Measurements from ENCODE around the gene NYNRIN. TPM values are rescaled to one million over a fixed set of nuclear protein-coding genes. Genes with fewer than 3 reads are reported as not detected.
"Not testable (repeated sequence)": the region's sequence is repeated elsewhere in the genome, so short reads cannot be mapped to it uniquely, and the experiment has no call there.

The NYNRIN gene
- total RNA-seq, result under 1 TPM; 0.02 to 0.14 TPM

DNA sequence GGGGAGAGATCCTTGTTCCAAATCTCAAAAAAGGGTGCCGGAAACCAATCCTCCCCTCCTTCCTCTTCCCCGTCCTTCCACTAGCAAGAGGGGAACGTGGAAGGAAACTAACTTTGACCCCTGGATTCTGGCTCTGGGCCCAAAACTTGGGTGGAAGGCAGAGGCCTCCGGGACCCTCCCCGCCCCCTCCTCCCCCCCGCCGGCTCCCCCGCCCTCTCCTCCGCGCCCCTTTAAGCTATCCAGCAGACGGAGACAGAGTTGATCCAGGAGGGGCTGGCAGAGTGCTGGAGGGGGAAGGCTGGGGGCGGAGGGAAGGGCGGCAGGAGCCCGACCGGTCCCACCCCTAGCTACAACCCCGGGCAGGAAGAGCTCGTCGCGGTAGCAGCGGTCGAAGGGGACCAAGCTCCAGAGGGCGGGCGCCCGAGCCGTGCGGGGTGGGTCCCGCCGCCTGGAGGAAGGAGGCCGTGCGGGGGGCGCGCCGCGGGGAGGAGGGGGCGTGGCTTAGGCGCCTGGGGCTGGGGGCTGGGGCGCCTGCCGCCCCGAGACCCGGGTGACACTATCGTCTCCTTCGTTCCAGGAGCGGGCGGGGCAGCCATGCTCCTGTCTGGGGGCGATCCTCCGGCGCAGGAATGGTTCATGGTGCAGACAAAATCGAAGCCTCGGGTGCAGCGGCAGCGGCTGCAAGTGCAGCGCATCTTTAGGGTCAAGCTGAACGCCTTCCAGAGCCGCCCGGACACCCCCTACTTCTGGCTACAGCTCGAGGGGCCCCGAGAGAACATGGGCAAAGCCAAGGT, at the start of gene NYNRIN:
NYNRIN (plus strand) TSS at position 351 of the 794 bp plus-strand sequence; CDS start at position 595, 244 bp downstream.
- no peaks in the 10 kb centered on the region for H3K36me3 Mint-ChIP-seq
- peak; percentile 68 to 78 for ATAC-seq
- no peaks in the 10 kb centered on the region for H3K9me3 Mint-ChIP-seq
- peak within 1 kb of the TSS in 1 of 2 donors; percentile 44 for H3K27ac Mint-ChIP-seq
- DNase-seq (ENCODE audit: low spot score in 2 of 2), result peak in 1 of 2 donors; percentile 23

GRCh38 chr14:24349742-24350141, 49.1 kb upstream of the NYNRIN start:
- DNase-seq (ENCODE audit: low spot score in 2 of 2) (no peak), ATAC-seq (no peak)
- no peak overlapping the region for H3K27ac Mint-ChIP-seq
- no peaks in the 10 kb centered on the region for H3K9me3 Mint-ChIP-seq
- no peaks in the 10 kb centered on the region for H3K36me3 Mint-ChIP-seq

DNA sequence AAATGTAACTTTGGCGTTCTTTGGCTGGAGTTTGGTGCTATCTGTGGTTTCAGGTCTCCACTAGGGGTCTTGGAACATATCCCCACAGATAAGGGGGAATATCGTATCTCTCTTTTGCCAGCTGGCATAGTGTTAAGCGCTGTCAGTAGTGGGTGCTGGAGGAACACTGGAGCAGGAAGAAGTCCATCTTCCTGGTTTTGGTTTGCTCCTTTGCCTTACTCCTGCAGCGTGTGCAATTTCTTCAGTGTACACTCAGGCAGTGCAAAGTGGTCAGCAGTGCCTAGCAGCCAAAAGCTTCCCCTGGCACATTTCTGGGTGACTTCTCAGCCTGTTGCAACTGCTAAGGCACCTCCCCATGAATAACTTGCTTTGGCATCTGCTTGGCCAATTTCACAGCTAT, 47.3 kb upstream of the NYNRIN start:
- no peaks in the 10 kb centered on the region for H3K36me3 Mint-ChIP-seq
- DNase-seq (ENCODE audit: low spot score in 2 of 2) (no peak), ATAC-seq (no peak)
- H3K9me3 Mint-ChIP-seq, result no peaks in the 10 kb centered on the region
- H3K27ac Mint-ChIP-seq, result no peak overlapping the region

- no peaks in the 10 kb centered on the region for H3K9me3 Mint-ChIP-seq
- ATAC-seq, result peak; percentile 60 to 75
Observed at GRCh38 chr14:24353559-24354481, 45.0 kb upstream of the NYNRIN start.

DNA sequence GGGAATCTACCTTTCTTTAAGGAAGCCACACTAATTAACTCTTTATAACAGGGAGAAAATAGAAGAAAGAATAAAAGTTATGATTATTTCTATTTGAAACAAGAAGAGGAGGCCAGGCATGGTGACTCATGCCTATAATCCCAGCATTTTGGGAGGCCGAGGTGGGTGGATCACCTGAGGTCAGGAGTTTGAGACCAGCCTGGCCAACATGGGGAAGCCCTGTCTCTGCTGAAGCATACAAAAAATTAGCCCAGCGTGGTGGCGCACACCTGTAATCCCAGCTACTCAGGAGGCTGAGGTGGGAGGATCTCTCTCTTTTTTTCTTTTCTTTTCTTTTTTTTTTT, 44.3 kb upstream of the NYNRIN start:
- not testable (repeated sequence) for DNase-seq (ENCODE audit: low spot score in 2 of 2); ATAC-seq; H3K9me3 Mint-ChIP-seq; H3K27ac Mint-ChIP-seq; H3K36me3 Mint-ChIP-seq

More at GRCh38 chr14:24353559-24354481, 45.0 kb upstream of the NYNRIN start:
- H3K27ac Mint-ChIP-seq, result peak overlapping the region in 1 of 2 donors; percentile 22
- no peak for DNase-seq (ENCODE audit: low spot score in 2 of 2)
- no peaks in the 10 kb centered on the region for H3K36me3 Mint-ChIP-seq

- Mint-ChIP-seq H3K9me3 (no peaks in the 10 kb centered on the region), H3K27ac (no peak overlapping the region)
- no peak for DNase-seq (ENCODE audit: low spot score in 2 of 2)
Observed at GRCh38 chr14:24355009-24355408, 43.8 kb upstream of the NYNRIN start.

GRCh38 chr14:24356208-24356607, 42.6 kb upstream of the NYNRIN start:
- H3K27ac Mint-ChIP-seq, result peak overlapping the region in 1 of 2 donors; percentile 12

More at GRCh38 chr14:24355009-24355408, 43.8 kb upstream of the NYNRIN start:
- ATAC-seq, result no peak
- no peaks in the 10 kb centered on the region for H3K36me3 Mint-ChIP-seq

DNA sequence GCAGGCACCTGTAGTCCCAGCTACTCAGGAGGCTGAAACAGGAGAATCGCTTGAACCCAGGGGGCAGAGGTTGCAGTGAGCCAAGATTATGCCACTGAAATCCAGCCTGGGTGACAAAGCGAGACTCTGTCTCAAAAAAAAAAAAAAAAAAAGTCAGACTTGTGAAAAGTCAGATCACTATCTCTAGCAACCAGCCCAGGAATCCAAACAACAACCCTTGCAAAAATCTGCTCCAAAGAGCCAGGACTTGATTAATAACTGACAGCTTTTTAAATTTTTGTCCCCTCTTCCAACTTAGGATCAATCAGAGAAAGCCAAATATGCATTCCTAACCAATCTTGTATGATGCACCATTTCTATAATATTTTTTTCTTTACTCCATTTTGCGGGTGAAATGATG, 38.5 kb upstream of the NYNRIN start:
- Mint-ChIP-seq H3K27ac (no peak overlapping the region), H3K9me3 (no peaks in the 10 kb centered on the region), H3K36me3 (no peaks in the 10 kb centered on the region)
- no peak for ATAC-seq
- no peak for DNase-seq (ENCODE audit: low spot score in 2 of 2)

More at GRCh38 chr14:24356208-24356607, 42.6 kb upstream of the NYNRIN start:
- DNase-seq (ENCODE audit: low spot score in 2 of 2) (no peak), ATAC-seq (no peak)
- no peaks in the 10 kb centered on the region for H3K36me3 Mint-ChIP-seq
- H3K9me3 Mint-ChIP-seq, result no peaks in the 10 kb centered on the region

GRCh38 chr14:24361326-24361725, 37.5 kb upstream of the NYNRIN start:
- H3K36me3 Mint-ChIP-seq, result no peaks in the 10 kb centered on the region
- H3K9me3 Mint-ChIP-seq, result no peaks in the 10 kb centered on the region
- H3K27ac Mint-ChIP-seq, result no peak overlapping the region
- ATAC-seq (no peak), DNase-seq (ENCODE audit: low spot score in 2 of 2) (no peak)

DNA sequence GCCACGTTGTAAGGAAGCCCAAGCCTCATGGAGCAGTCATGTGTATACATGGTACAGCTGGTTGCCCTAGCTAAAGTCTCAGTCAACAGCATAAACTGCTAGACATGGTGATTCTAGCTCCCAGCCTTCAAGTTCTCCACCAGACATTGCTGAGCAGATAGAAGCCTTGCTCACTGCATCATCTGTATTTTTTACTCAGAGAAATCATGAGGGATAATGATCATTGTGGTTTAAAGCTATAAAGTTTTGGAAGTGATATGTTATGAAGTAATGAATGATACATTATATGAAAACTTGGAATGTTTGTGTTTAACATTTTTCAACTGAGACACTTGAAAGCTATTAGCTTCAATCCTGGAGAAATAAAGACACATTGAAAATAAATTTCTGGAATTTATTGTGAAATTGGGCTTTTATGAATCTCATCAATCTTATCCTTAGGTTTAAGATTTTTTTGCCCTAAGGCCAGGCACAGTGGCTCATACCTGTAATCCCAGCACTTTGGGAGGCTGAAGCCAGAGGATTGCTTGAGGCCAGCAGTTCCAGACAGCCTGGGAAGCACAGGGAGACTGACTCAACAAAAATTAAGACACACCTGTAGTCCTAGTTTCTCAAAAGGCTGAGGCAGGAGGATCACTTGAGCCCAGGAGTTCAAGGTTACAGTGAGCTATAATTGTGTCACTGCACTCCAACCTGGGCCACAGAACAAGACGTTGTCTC, 36.4 kb upstream of the NYNRIN start:
- Mint-ChIP-seq H3K9me3 (no peaks in the 10 kb centered on the region), H3K36me3 (no peaks in the 10 kb centered on the region), H3K27ac (no peak overlapping the region)
- ATAC-seq (no peak), DNase-seq (ENCODE audit: low spot score in 2 of 2) (no peak)

GRCh38 chr14:24363401-24363800, 35.4 kb upstream of the NYNRIN start:
- H3K9me3 Mint-ChIP-seq, result no peaks in the 10 kb centered on the region
- H3K36me3 Mint-ChIP-seq, result no peaks in the 10 kb centered on the region
- DNase-seq (ENCODE audit: low spot score in 2 of 2) (no peak), ATAC-seq (no peak)
- no peak overlapping the region for H3K27ac Mint-ChIP-seq

DNA sequence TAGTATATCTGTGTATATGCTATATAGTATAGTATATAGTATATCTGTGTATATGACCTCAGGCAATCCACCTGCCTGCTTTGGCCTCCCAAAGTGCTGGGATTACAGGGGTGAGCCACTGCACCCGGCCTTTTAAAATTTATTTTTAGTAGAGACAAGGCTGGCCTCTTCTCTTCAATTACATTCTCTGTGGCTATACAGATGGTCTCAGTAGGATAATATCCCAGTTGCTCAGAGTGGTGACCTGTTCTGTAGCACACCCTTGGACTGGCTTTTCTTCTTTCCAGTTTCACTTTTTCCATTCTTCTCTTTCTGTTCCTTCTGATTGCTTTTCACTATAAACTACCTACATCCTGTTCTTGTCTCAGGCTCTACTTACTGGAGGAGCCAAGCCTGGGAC, 34.0 kb upstream of the NYNRIN start:
- no peaks in the 10 kb centered on the region for H3K9me3 Mint-ChIP-seq
- no peaks in the 10 kb centered on the region for H3K36me3 Mint-ChIP-seq
- H3K27ac Mint-ChIP-seq, result no peak overlapping the region
- DNase-seq (ENCODE audit: low spot score in 2 of 2) (no peak), ATAC-seq (no peak)

DNA sequence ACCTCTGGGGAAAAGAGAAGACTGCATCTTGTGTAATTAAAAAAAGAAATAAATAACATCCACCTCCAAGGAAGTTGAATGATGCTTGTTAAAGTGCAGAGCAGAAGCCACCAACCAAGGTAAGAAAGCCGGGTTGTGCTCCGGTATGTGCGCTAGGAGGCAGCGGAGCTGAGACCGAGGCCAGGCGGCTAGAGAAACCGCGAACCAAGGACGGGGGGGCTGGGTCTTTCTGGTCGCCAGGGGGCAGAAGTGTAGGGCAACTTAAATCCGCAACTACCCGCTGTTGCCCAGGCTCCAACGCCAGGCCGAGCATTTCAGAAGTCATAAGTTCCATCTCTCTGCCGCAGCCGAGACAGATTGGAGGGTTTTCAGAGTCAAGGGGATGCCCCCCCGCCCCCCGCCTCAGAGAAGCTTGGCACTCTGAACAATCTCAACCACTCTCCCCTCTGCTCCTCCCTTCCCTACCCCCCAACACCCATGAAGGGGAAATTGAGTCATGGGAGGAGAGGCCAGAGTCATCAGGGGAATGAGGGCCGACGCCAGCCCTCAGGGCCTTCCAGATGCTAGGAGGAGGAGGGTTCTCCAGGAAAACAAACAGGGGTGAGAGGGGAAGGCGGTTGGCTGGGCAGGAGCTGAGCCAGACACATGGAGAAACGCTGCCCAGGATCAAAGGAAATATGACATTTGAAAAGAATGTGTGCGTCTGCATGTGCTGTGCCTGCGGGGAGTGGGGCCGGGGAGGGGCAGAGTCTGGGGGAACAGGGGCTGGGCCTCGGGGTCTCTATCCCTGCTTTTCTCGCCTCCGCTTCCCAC, 33.0 kb upstream of the NYNRIN start:
- DNase-seq (ENCODE audit: low spot score in 2 of 2) (peak in 1 of 2 donors; percentile 65), ATAC-seq (peak; percentile 76 to 79)
- Mint-ChIP-seq H3K27ac (peak overlapping the region in 1 of 2 donors; percentile 75), H3K9me3 (no peaks in the 10 kb centered on the region), H3K36me3 (no peaks in the 10 kb centered on the region)

DNA sequence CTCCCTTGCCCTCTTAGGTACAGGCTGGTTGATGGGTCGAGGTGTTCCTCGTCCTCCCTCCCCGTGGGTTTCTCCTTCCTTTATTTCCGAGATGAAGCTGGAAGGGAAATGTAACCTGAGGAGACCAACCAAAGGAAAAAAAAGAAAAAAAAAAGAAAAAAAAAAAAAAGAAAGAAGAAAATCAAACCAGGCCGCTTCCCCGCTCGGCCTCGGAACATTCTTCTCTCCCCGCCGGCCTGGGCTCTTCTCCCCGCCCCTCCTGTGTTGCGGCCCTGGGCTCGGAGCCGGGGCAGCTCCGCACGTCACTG, 32.4 kb upstream of the NYNRIN start:
- H3K27ac Mint-ChIP-seq, result peak overlapping the region in 1 of 2 donors; percentile 75
- DNase-seq (ENCODE audit: low spot score in 2 of 2) (no peak), ATAC-seq (peak in 1 of 2 donors; percentile 43)
- no peaks in the 10 kb centered on the region for H3K9me3 Mint-ChIP-seq
- H3K36me3 Mint-ChIP-seq, result no peaks in the 10 kb centered on the region

- DNase-seq (ENCODE audit: low spot score in 2 of 2), result peak in 1 of 2 donors; percentile 35
- no peaks in the 10 kb centered on the region for H3K36me3 Mint-ChIP-seq
- H3K27ac Mint-ChIP-seq, result peak overlapping the region in 1 of 2 donors; percentile 74
- no peaks in the 10 kb centered on the region for H3K9me3 Mint-ChIP-seq
- ATAC-seq, result peak; percentile 30 to 36
Observed at GRCh38 chr14:24366721-24367513, 31.9 kb upstream of the NYNRIN start.

Data from activated naive CD4-positive, alpha-beta T cell treated with anti-CD3 and anti-CD28 coated beads, Interleukin-2, amount 50 U/mL, for 72 hours (primary cell).